ENCODE results near the gene EMP2. TPM values are rescaled to one million over a fixed set of nuclear protein-coding genes. Genes with fewer than 3 reads are reported as not detected.
A peak's percentile ranks its signal among the peaks of the same experiment; 100 is the strongest.

EMP2 gene
- total RNA-seq, 1 donor from 2014 or later, result 8.6 TPM

DNA sequence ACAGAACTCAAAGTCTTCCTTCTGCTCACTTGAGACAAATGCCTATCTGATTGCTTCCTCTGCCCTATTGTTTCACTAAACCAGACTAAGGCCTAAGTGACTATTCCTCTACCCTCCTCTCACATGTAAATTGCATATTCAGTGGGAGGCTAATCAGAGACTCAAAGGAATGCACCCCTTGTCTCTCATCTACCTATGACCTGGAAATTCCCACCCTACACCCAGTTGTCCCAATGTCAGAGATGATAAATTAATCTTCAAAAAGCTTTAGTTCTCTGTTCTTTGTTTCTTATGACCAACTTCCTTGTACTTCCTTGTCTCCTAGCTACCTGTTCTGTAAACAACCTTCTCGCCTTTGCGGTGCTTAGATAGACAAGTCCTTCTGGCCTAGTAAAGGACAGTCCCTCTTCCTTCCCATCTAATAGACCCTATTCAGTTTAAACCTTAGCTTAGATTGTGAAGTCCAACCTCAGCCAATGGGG lies 76.0 kb downstream of the EMP2 start:
- Mint-ChIP-seq H3K4me3 (ENCODE audit: unreplicated experiment) (no peak overlapping the region), H3K9me3 (ENCODE audit: unreplicated experiment) (peaks cover 6% of the 10 kb centered on the region), H3K27me3 (ENCODE audit: unreplicated experiment) (no peaks in the 10 kb centered on the region), H3K4me1 (ENCODE audit: unreplicated experiment) (peaks cover 2% of the 10 kb centered on the region), H3K27ac (ENCODE audit: unreplicated experiment) (peak overlapping the region; percentile 37), H3K36me3 (ENCODE audit: low read depth, unreplicated experiment) (peaks cover 3% of the 10 kb centered on the region)
- DNase-seq (ENCODE audit: low spot score), result no peak
- TF ChIP-seq, protein P1, sequence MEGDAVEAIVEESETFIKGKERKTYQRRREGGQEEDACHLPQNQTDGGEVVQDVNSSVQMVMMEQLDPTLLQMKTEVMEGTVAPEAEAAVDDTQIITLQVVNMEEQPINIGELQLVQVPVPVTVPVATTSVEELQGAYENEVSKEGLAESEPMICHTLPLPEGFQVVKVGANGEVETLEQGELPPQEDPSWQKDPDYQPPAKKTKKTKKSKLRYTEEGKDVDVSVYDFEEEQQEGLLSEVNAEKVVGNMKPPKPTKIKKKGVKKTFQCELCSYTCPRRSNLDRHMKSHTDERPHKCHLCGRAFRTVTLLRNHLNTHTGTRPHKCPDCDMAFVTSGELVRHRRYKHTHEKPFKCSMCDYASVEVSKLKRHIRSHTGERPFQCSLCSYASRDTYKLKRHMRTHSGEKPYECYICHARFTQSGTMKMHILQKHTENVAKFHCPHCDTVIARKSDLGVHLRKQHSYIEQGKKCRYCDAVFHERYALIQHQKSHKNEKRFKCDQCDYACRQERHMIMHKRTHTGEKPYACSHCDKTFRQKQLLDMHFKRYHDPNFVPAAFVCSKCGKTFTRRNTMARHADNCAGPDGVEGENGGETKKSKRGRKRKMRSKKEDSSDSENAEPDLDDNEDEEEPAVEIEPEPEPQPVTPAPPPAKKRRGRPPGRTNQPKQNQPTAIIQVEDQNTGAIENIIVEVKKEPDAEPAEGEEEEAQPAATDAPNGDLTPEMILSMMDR (IDR thresholded peaks at IDR 0.05; ENCODE audit: unreplicated experiment), result no peak

DNA sequence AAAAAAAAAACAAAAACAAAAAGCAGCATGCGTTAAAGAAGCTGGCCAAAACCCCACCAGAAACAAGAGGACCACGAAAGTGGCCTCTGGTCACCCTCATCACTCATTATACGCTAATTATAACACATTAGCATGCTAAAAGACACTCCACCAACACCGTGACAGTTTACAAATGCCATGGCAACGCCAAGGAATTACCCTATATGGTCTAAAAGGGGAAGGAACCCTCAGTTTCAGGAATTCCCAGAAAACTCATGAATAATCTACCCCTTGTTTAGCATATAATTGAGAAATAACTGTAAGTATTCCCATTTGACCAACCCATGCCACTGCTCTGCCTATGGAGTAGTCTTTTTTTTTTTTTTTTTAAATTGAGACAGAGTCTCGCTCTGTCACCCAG lies 77.6 kb downstream of the EMP2 start:
- peaks cover 6% of the 10 kb centered on the region for H3K9me3 Mint-ChIP-seq (ENCODE audit: unreplicated experiment)
- H3K27ac Mint-ChIP-seq (ENCODE audit: unreplicated experiment), result no peak overlapping the region
- no peaks in the 10 kb centered on the region for H3K27me3 Mint-ChIP-seq (ENCODE audit: unreplicated experiment)
- no peak overlapping the region for H3K4me3 Mint-ChIP-seq (ENCODE audit: unreplicated experiment)
- DNase-seq (ENCODE audit: low spot score), result no peak
- H3K4me1 Mint-ChIP-seq (ENCODE audit: unreplicated experiment), result peaks cover 2% of the 10 kb centered on the region
- H3K36me3 Mint-ChIP-seq (ENCODE audit: low read depth, unreplicated experiment), result peaks cover 3% of the 10 kb centered on the region
- TF ChIP-seq, protein P1 (IDR thresholded peaks at IDR 0.05; ENCODE audit: unreplicated experiment), result no peak

DNA sequence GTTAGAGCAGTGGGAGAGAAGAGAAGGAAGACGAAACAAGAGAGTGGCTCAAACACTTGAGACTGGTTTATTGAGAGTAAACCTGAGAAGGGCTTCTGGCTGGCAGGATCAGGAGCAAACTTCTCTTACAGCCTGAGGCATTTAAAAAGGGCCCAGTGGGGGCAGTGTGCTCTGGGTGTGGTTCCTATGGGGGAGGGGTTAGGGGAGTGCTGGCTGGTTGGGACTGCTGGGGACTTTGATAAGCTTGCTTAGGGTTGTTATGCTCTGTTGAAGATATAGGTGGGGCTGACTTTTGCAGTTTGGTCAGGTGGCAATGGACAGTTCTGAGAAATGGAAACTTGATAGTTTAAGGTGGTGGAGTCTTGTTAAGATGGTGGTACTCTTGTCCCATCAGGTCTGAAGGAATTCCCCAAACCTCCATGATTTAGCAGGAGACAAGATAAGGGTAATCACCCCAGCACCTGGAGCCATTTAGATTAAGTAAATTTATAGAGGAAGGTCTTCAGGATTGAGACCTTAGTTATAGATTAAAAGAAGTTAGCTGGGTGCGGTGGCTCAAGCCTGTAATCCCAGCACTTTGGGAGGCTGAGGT lies 79.3 kb downstream of the EMP2 start:
- DNase-seq (ENCODE audit: low spot score), result no peak
- Mint-ChIP-seq H3K4me1 (ENCODE audit: unreplicated experiment) (peaks cover 2% of the 10 kb centered on the region), H3K36me3 (ENCODE audit: low read depth, unreplicated experiment) (peaks cover 3% of the 10 kb centered on the region), H3K4me3 (ENCODE audit: unreplicated experiment) (no peak overlapping the region), H3K27ac (ENCODE audit: unreplicated experiment) (no peak overlapping the region), H3K27me3 (ENCODE audit: unreplicated experiment) (peaks cover 1% of the 10 kb centered on the region), H3K9me3 (ENCODE audit: unreplicated experiment) (peaks cover under 1% of the 10 kb centered on the region)
- TF ChIP-seq, protein P1 (IDR thresholded peaks at IDR 0.05; ENCODE audit: unreplicated experiment), result no peak

GRCh38 chr16:10500582-10500981 lies 79.8 kb downstream of the EMP2 start:
- TF ChIP-seq, protein P1 (IDR thresholded peaks at IDR 0.05; ENCODE audit: unreplicated experiment), result no peak

More at GRCh38 chr16:10500582-10500981, 79.8 kb downstream of the EMP2 start:
- Mint-ChIP-seq H3K27me3 (ENCODE audit: unreplicated experiment) (peaks cover 1% of the 10 kb centered on the region), H3K36me3 (ENCODE audit: low read depth, unreplicated experiment) (peaks cover 2% of the 10 kb centered on the region), H3K4me1 (ENCODE audit: unreplicated experiment) (peaks cover 2% of the 10 kb centered on the region), H3K9me3 (ENCODE audit: unreplicated experiment) (no peaks in the 10 kb centered on the region), H3K27ac (ENCODE audit: unreplicated experiment) (no peak overlapping the region), H3K4me3 (ENCODE audit: unreplicated experiment) (no peak overlapping the region)
- no peak for DNase-seq (ENCODE audit: low spot score)

Data from endothelial cell (in vitro differentiated cells).